Activated CD4-positive, alpha-beta T cell treated with anti-CD3 and anti-CD28 coated beads for 36 hours (primary cell): ENCODE measurements around the gene DYNLT1. TPM values are rescaled to one million over a fixed set of nuclear protein-coding genes. Genes with fewer than 3 reads are reported as not detected.
"Not testable (repeated sequence)": the region's sequence is repeated elsewhere in the genome, so short reads cannot be mapped to it uniquely, and the experiment has no call there.

Experiments used
- ATAC-seq: fragments of 200-7000 bp; cut with Tn5 transposase; one replicate; pipeline ENCODE4 v1.10.0; 2021; ENCODE audit warnings: mild to moderate bottlenecking, moderate library complexity
- CTCF ChIA-PET: fragments of 350-600 bp; sonication (Branson Sonifier 250); formaldehyde crosslinking; loops from one replicate; lab custom pipeline; 2021; ENCODE audit warnings: antibody characterized with exemption; lab: Charles Lee
- POLR2A ChIA-PET: fragments of 350-600 bp; sonication (Branson Sonifier 250); formaldehyde crosslinking; loops from one replicate; lab custom pipeline; 2021; ENCODE audit warnings: antibody characterized with exemption, inconsistent platforms; lab: Charles Lee
- DNase-seq: peaks from one replicate; pipeline ENCODE4 v3.0.0-alpha.2; 2020
- H3K27ac Mint-ChIP-seq: one replicate; pipeline ENCODE4 v1.8.0; 2021; ENCODE audit warnings: mixed read lengths
- H3K27me3 Mint-ChIP-seq: one replicate; pipeline ENCODE4 v1.8.0; 2021; ENCODE audit warnings: mixed read lengths
- H3K36me3 Mint-ChIP-seq: one replicate; pipeline ENCODE4 v1.8.0; 2021; ENCODE audit warnings: low read depth, mixed read lengths
- H3K4me1 Mint-ChIP-seq: one replicate; pipeline ENCODE4 v1.8.0; 2021; ENCODE audit warnings: mixed read lengths
- H3K4me3 Mint-ChIP-seq: one replicate; pipeline ENCODE4 v1.8.0; 2021; ENCODE audit warnings: mild to moderate bottlenecking, moderate library complexity, mixed read lengths
- H3K9me3 Mint-ChIP-seq: one replicate; pipeline ENCODE4 v1.8.0; 2021; ENCODE audit warnings: low read depth, mixed read lengths
- intact Hi-C, 2 experiments: fragments of 100-400 bp; cut with DNase I in 1 of 2; cut with micrococcal nuclease in 1 of 2; formaldehyde crosslinking; loops; one replicate each; pipeline versions ENCODE4 v1.14.2 to v1.15.1; 2022 to 2024; cut with DNase I, micrococcal nuclease
- total RNA-seq, 2 experiments: library from RNA; stranded (reverse); gene quantifications; one replicate each; pipeline ENCODE4 v1.2.3, GENCODE V29; 2021

The DYNLT1 gene
- total RNA-seq, 2 experiments from 2014 or later = 116 to 118 TPM

- intact Hi-C loops, H3K4me1 Mint-ChIP-seq, H3K4me3 Mint-ChIP-seq, CTCF ChIA-PET, DNase-seq, ATAC-seq, H3K27ac Mint-ChIP-seq, H3K27me3 Mint-ChIP-seq, H3K9me3 Mint-ChIP-seq: not testable (repeated sequence)
- peaks cover 84% of the 10 kb centered on the region for H3K36me3 Mint-ChIP-seq
- POLR2A ChIA-PET = interaction anchor here (0.6 kb wide), 1 partner anchor 25 kb away, joined by 6 read pairs; no protein-coding TSS in a partner anchor
Measured at GRCh38 chr6:158677094-158677493, 32.6 kb upstream of the DYNLT1 start.

DNA sequence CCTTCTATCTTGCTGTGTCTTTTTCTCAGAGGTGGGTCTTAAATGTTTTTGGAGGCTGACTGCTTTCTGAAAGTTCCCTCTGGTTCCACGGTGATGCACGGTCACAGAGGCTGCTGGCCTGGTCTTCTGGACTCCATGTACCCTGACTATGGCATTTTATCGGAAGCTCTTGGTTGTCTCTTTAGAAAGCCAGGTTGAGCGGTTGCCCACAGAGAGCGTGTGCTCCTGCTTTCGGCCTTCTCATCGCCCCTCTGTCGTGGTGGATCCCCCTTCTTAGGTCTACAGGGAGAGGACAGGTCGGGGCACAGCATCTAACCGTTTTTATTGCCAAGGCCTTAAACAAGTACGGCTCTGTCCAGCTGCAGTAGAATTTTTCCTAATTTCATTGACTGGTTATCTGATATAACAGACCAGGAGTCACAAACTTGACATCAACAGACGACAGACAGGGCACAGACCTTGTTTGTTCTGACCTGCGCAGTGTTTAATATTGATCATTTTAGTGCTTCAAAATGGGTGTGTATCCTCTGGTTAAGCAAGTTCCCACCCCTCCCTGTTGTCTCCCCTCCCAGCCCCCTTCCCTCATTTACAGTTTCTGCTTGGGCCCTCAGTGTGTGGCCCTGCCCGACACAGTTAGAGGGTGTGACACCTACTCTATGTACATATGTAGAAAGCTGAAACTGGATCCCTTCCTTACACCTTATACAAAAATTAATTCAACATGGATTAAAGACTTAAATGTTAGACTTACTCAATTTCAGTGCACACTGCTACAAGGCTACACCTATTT is 30.0 kb upstream of the DYNLT1 start:
- Mint-ChIP-seq H3K27ac (no peak overlapping the region), H3K27me3 (no peaks in the 10 kb centered on the region), H3K4me1 (peaks cover 11% of the 10 kb centered on the region), H3K4me3 (no peak overlapping the region), H3K36me3 (peaks cover 78% of the 10 kb centered on the region), H3K9me3 (no peaks in the 10 kb centered on the region)
- intact Hi-C loops = loop anchor here in 1 of 2 experiments (5.0 kb wide), 1 partner anchor 37 kb away; no protein-coding TSS in a partner anchor
- CTCF ChIA-PET = interaction anchor here (0.7 to 2.0 kb wide), 3 partner anchors 12 to 198 kb away, joined by 3 to 7 read pairs (median 4); no protein-coding TSS in a partner anchor
- POLR2A ChIA-PET = interaction anchor here (0.6 kb wide), 1 partner anchor 16 kb away, joined by 3 read pairs; no protein-coding TSS in a partner anchor
- no peak for DNase-seq
- ATAC-seq = no peak

GRCh38 chr6:158672726-158673125 is 28.2 kb upstream of the DYNLT1 start:
- CTCF ChIA-PET = interaction anchor here (0.7 to 1.3 kb wide), 3 partner anchors 11 to 46 kb away, joined by 4 read pairs; no protein-coding TSS in a partner anchor
- no peak for ATAC-seq
- Mint-ChIP-seq H3K27me3 (no peaks in the 10 kb centered on the region), H3K4me3 (no peak overlapping the region), H3K4me1 (peaks cover 9% of the 10 kb centered on the region), H3K36me3 (peaks cover 75% of the 10 kb centered on the region), H3K9me3 (no peaks in the 10 kb centered on the region), H3K27ac (no peak overlapping the region)
- no peak for DNase-seq
- POLR2A ChIA-PET = interaction anchor here (0.7 to 0.9 kb wide), 2 partner anchors 9 to 78 kb away, joined by 3 to 6 read pairs; no protein-coding TSS in a partner anchor
- intact Hi-C loops = loop anchor here in 1 of 2 experiments (5.0 kb wide), 1 partner anchor 35 kb away; no protein-coding TSS in a partner anchor

DNA sequence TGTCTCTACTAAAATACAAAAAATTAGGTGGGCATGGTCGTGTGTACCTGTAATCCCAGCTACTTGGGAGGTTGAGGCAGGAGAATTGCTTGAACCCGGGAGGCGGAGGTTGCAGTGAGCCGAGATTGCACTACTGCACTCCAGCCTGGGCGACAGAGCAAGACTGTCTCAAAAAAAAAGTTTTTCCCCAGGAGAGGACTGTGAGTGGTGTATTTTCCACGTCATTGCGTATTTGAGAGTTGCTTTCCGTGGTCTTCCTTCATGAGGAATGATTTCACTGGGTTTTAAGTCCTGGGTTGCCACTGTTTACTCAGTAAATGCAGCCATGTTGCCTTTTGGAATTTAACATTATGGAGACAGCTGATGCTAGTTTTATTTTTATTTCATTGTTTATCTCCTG is 27.6 kb upstream of the DYNLT1 start:
- DNase-seq, H3K27me3 Mint-ChIP-seq, H3K9me3 Mint-ChIP-seq, H3K4me3 Mint-ChIP-seq, H3K4me1 Mint-ChIP-seq, H3K27ac Mint-ChIP-seq, ATAC-seq, POLR2A ChIA-PET: not testable (repeated sequence)
- H3K36me3 Mint-ChIP-seq = peaks cover 78% of the 10 kb centered on the region
- intact Hi-C loops = loop anchor here in 1 of 2 experiments (5.0 kb wide), 1 partner anchor 35 kb away; no protein-coding TSS in a partner anchor
- CTCF ChIA-PET = interaction anchor here (0.7 to 1.3 kb wide), 3 partner anchors 10 to 47 kb away, joined by 4 read pairs; no protein-coding TSS in a partner anchor

DNA sequence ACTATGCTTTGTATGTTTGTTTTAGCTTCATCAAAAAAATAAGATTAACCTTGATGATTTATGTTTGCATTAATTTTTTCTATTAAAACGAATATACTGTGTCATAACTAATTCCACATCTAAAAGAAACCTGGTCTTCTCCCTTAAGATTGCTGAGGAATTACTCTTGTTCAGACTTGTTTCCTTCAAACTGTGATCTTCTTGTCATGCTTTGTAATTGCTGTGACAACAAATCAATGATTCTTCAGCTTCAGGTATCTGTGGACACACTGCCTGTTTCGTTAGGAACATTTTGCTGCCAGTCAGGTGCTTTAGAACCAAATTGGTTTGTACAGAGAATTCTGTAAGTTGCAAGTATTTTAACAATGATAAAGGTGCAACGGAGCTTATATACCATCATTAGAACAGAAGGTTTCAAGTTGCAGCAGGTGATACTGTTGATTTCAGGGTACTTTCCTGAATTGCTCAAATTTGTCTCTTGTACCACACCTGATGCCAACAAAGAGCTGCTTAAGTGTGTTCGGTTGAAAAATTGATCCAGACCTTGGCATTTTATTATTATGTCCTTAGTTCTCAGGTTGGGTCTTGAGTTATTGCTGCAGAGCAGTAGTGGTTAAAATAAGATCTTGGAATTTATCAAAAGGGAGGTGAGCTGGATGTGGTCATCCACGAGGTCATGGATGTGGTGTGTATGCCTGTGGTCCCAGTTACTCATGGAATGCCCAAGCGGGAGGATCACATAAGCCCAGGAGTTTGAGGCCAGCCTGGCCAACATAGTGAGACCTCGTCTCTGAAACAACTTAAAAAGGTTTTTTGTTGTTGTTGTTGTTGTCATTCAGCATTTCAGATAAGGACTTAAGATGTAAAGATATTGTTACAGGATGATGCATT is 24.8 kb upstream of the DYNLT1 start:
- CTCF ChIA-PET = interaction anchor here (0.7 to 1.0 kb wide), 2 partner anchors 16 to 22 kb away, joined by 3 to 5 read pairs; no protein-coding TSS in a partner anchor
- Mint-ChIP-seq H3K27me3 (no peaks in the 10 kb centered on the region), H3K27ac (peak overlapping the region; percentile 3), H3K36me3 (peaks cover 83% of the 10 kb centered on the region), H3K4me1 (peaks cover 7% of the 10 kb centered on the region), H3K9me3 (no peaks in the 10 kb centered on the region), H3K4me3 (no peak overlapping the region)
- POLR2A ChIA-PET = interaction anchor here (0.6 kb wide), 1 partner anchor 467 kb away, joined by 3 read pairs; no protein-coding TSS in a partner anchor
- intact Hi-C loops = loop anchor here in 1 of 2 experiments (5.0 kb wide), 1 partner anchor 32 kb away; no protein-coding TSS in a partner anchor
- DNase-seq = no peak
- ATAC-seq = no peak

GRCh38 chr6:158668707-158669103 is 24.2 kb upstream of the DYNLT1 start:
- Mint-ChIP-seq H3K27me3 (no peaks in the 10 kb centered on the region), H3K36me3 (peaks cover 83% of the 10 kb centered on the region), H3K9me3 (no peaks in the 10 kb centered on the region), H3K4me3 (no peak overlapping the region), H3K27ac (no peak overlapping the region), H3K4me1 (peaks cover 7% of the 10 kb centered on the region)
- POLR2A ChIA-PET = no interaction called here
- intact Hi-C loops = no loop called here
- CTCF ChIA-PET = interaction anchor here (0.7 to 1.0 kb wide), 2 partner anchors 23 to 33 kb away, joined by 4 to 5 read pairs; no protein-coding TSS in a partner anchor
- ATAC-seq (no peak), DNase-seq (no peak)

DNA sequence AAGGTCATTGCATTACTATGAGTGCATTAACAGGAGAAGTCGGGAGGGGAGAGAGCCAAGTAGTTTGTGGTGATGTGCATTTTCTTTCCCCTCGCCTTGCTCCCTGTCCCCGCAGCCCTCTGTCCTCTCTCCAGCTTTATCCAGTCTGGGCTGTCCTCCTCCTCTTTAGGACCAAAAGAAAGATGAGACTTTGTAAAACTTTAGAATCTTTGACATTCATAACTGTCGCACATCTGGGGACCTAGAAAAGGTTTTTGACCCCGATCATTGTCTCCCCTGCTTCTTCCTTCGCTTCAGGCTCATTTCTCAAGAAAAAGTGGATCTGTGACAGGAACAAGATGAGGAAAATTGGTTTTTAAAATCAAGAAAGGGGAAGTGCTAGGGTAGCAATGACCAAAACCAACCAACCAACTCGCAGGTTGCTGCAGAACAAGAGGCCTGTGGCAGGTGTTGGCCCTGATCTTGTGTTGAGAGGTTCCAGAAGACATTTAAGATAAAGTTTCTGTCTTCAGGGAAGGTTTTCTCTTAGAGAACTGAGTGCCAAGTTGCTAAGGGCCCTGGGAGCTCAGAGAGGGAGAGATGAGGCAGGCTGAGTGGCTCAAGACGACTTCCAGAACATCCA is 22.9 kb upstream of the DYNLT1 start:
- Mint-ChIP-seq H3K27ac (peak overlapping the region; percentile 25), H3K4me1 (peaks cover 15% of the 10 kb centered on the region), H3K9me3 (no peaks in the 10 kb centered on the region), H3K36me3 (peaks cover 88% of the 10 kb centered on the region), H3K27me3 (no peaks in the 10 kb centered on the region), H3K4me3 (no peak overlapping the region)
- ATAC-seq = no peak
- ChIA-PET CTCF (no interaction called here), POLR2A (no interaction called here)
- DNase-seq = no peak
- intact Hi-C loops = no loop called here

DNA sequence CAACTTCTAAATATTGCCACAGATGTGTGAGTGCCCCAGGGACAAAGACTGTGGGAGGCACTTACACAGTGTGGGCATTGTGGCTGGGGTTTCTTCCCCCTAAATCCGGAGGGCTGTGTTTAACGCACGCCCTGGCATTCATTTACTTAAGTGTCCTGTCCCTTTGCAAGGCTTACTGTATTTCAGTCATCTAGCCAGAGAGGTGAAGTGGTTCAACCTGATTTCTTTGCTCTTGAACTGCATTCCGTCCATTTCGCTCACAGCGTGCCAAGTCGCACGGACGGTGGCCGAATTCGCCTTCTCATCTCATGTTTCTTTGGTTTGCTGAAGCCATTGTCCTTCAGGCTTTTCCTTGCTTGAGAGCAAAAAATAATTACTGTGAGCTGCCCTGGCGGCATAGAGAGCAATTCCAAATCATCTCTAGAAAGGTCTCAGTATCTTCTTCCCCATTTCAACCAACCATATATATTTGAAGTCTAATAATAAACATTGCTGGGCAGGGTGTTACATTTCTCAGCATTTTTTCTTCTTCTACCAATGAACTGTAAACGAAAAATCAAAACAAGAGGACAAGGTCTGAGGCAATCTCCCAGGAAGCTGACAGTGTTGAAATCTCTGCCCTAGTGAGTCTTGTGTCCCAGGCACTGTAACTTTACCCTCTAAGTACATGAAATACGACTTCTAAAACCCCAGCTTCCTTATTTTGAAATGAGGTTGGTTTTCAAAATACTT is 22.3 kb upstream of the DYNLT1 start:
- H3K4me1 Mint-ChIP-seq = peaks cover 20% of the 10 kb centered on the region
- no peak overlapping the region for H3K27ac Mint-ChIP-seq
- ATAC-seq (no peak), DNase-seq (no peak)
- peaks cover 87% of the 10 kb centered on the region for H3K36me3 Mint-ChIP-seq
- H3K27me3 Mint-ChIP-seq = no peaks in the 10 kb centered on the region
- CTCF ChIA-PET = no interaction called here
- no peaks in the 10 kb centered on the region for H3K9me3 Mint-ChIP-seq
- intact Hi-C loops = no loop called here
- POLR2A ChIA-PET = no interaction called here
- H3K4me3 Mint-ChIP-seq = no peak overlapping the region

GRCh38 chr6:158665332-158665731 is 20.8 kb upstream of the DYNLT1 start:
- ATAC-seq (no peak), DNase-seq (no peak)
- POLR2A ChIA-PET = interaction anchor here (0.6 kb wide), 1 partner anchor 42 kb away, joined by 3 read pairs; no protein-coding TSS in a partner anchor
- CTCF ChIA-PET = no interaction called here
- intact Hi-C loops = no loop called here
- Mint-ChIP-seq H3K36me3 (peaks cover 87% of the 10 kb centered on the region), H3K27me3 (no peaks in the 10 kb centered on the region), H3K4me1 (peaks cover 27% of the 10 kb centered on the region), H3K4me3 (no peak overlapping the region), H3K27ac (no peak overlapping the region), H3K9me3 (no peaks in the 10 kb centered on the region)

GRCh38 chr6:158663625-158664165 is 19.2 kb upstream of the DYNLT1 start:
- ChIA-PET POLR2A (interaction anchor here (1.0 to 2.1 kb wide), 2 partner anchors 9 to 15 kb away, joined by 3 to 6 read pairs; no protein-coding TSS in a partner anchor), CTCF (interaction anchor here (0.6 to 0.9 kb wide), 2 partner anchors 28 to 331 kb away, joined by 3 to 4 read pairs; no protein-coding TSS in a partner anchor)
- H3K9me3 Mint-ChIP-seq = no peaks in the 10 kb centered on the region
- peaks cover 89% of the 10 kb centered on the region for H3K36me3 Mint-ChIP-seq
- DNase-seq (no peak), ATAC-seq (no peak)
- H3K4me3 Mint-ChIP-seq = no peak overlapping the region
- intact Hi-C loops = no loop called here
- no peaks in the 10 kb centered on the region for H3K27me3 Mint-ChIP-seq
- H3K27ac Mint-ChIP-seq = no peak overlapping the region
- peaks cover 37% of the 10 kb centered on the region for H3K4me1 Mint-ChIP-seq
